HL-60 (cell line): ENCODE results near the gene SLC18A2.

Source experiments
- GABPA ChIP-seq: IDR thresholded peaks from 2 replicates; pipeline ENCODE4 v1.6.1; 2012; ENCODE audit warnings: low read depth
- POLR2AphosphoS5 ChIP-seq: IDR thresholded peaks from 2 replicates; pipeline ENCODE4 v1.6.1; 2012; ENCODE audit warnings: low read depth
- TF ChIP-seq, protein P1 (sequence below): IDR thresholded peaks from one replicate; pipeline ENCODE4 v1.5.1; 2011; ENCODE audit warnings: low read length, control low read depth, inconsistent platforms; ENCODE audit not compliant: insufficient read depth
- TF ChIP-seq, protein P2 (sequence below): IDR thresholded peaks from 2 replicates; pipeline ENCODE4 v1.6.1; 2012; ENCODE audit warnings: low read depth; ENCODE audit not compliant: insufficient replicate concordance

GRCh38 chr10:117237401-117237991 lies 3.4 kb upstream of the SLC18A2 start:
- TF ChIP-seq, protein P1, sequence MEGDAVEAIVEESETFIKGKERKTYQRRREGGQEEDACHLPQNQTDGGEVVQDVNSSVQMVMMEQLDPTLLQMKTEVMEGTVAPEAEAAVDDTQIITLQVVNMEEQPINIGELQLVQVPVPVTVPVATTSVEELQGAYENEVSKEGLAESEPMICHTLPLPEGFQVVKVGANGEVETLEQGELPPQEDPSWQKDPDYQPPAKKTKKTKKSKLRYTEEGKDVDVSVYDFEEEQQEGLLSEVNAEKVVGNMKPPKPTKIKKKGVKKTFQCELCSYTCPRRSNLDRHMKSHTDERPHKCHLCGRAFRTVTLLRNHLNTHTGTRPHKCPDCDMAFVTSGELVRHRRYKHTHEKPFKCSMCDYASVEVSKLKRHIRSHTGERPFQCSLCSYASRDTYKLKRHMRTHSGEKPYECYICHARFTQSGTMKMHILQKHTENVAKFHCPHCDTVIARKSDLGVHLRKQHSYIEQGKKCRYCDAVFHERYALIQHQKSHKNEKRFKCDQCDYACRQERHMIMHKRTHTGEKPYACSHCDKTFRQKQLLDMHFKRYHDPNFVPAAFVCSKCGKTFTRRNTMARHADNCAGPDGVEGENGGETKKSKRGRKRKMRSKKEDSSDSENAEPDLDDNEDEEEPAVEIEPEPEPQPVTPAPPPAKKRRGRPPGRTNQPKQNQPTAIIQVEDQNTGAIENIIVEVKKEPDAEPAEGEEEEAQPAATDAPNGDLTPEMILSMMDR, result no peak
- TF ChIP-seq GABPA (no peak), POLR2AphosphoS5 (no peak)
- TF ChIP-seq, protein P2, sequence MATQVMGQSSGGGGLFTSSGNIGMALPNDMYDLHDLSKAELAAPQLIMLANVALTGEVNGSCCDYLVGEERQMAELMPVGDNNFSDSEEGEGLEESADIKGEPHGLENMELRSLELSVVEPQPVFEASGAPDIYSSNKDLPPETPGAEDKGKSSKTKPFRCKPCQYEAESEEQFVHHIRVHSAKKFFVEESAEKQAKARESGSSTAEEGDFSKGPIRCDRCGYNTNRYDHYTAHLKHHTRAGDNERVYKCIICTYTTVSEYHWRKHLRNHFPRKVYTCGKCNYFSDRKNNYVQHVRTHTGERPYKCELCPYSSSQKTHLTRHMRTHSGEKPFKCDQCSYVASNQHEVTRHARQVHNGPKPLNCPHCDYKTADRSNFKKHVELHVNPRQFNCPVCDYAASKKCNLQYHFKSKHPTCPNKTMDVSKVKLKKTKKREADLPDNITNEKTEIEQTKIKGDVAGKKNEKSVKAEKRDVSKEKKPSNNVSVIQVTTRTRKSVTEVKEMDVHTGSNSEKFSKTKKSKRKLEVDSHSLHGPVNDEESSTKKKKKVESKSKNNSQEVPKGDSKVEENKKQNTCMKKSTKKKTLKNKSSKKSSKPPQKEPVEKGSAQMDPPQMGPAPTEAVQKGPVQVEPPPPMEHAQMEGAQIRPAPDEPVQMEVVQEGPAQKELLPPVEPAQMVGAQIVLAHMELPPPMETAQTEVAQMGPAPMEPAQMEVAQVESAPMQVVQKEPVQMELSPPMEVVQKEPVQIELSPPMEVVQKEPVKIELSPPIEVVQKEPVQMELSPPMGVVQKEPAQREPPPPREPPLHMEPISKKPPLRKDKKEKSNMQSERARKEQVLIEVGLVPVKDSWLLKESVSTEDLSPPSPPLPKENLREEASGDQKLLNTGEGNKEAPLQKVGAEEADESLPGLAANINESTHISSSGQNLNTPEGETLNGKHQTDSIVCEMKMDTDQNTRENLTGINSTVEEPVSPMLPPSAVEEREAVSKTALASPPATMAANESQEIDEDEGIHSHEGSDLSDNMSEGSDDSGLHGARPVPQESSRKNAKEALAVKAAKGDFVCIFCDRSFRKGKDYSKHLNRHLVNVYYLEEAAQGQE, result peak; percentile 83
